Panc1 (cell line): ENCODE data around the gene ARPC4.

Experiments
- POLR2AphosphoS5 ChIP-seq: IDR thresholded peaks from 2 replicates; pipeline ENCODE4 v1.6.1; 2012; ENCODE audit warnings: mild to moderate bottlenecking, low read depth, low read length, moderate library complexity
- SIN3A ChIP-seq: IDR thresholded peaks from 2 replicates; pipeline ENCODE4 v1.6.1; 2012; ENCODE audit warnings: low read depth, mild to moderate bottlenecking, low read length, moderate library complexity, borderline replicate concordance; ENCODE audit not compliant: insufficient read depth
- TF ChIP-seq, protein P1 (sequence below): fragments of 450-650 bp; IDR thresholded peaks from 2 replicates; pipeline ENCODE4 v1.5.1; 2017; ENCODE audit warnings: mild to moderate bottlenecking
- TF ChIP-seq, protein P2 (sequence below), 2 experiments: IDR thresholded peaks; 2 replicates each; pipeline ENCODE4 v1.6.1; 2011 to 2012; ENCODE audit warnings: low read depth in 2 of 2, control low read depth in 1 of 2, low read length in 1 of 2, mild to moderate bottlenecking in 1 of 2, moderate library complexity in 1 of 2; ENCODE audit not compliant: insufficient read depth in 1 of 2

DNA sequence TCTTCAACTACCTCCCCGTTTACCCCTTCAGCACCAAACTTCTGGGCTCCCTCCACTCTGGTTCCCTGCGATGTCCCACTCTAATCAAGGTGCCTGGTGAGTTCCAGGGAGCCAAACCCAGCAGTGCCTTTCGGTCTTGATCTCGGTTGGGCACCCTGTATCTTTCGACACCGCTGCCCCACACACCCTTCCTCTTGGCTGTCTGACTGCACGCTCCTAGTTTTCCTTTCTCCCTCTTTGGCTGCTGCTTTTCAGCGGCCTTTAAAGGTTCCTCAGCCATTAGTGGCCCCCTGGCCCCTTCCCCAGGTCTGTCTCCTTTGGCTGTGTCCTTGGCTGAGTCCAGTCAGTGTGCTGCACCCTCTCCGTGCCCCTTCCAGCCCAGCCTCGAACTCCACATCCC, 18.0 kb downstream of the ARPC4 start:
- TF ChIP-seq SIN3A, result no peak
- TF ChIP-seq, protein P1, sequence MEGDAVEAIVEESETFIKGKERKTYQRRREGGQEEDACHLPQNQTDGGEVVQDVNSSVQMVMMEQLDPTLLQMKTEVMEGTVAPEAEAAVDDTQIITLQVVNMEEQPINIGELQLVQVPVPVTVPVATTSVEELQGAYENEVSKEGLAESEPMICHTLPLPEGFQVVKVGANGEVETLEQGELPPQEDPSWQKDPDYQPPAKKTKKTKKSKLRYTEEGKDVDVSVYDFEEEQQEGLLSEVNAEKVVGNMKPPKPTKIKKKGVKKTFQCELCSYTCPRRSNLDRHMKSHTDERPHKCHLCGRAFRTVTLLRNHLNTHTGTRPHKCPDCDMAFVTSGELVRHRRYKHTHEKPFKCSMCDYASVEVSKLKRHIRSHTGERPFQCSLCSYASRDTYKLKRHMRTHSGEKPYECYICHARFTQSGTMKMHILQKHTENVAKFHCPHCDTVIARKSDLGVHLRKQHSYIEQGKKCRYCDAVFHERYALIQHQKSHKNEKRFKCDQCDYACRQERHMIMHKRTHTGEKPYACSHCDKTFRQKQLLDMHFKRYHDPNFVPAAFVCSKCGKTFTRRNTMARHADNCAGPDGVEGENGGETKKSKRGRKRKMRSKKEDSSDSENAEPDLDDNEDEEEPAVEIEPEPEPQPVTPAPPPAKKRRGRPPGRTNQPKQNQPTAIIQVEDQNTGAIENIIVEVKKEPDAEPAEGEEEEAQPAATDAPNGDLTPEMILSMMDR, result no peak
- TF ChIP-seq, protein P2, sequence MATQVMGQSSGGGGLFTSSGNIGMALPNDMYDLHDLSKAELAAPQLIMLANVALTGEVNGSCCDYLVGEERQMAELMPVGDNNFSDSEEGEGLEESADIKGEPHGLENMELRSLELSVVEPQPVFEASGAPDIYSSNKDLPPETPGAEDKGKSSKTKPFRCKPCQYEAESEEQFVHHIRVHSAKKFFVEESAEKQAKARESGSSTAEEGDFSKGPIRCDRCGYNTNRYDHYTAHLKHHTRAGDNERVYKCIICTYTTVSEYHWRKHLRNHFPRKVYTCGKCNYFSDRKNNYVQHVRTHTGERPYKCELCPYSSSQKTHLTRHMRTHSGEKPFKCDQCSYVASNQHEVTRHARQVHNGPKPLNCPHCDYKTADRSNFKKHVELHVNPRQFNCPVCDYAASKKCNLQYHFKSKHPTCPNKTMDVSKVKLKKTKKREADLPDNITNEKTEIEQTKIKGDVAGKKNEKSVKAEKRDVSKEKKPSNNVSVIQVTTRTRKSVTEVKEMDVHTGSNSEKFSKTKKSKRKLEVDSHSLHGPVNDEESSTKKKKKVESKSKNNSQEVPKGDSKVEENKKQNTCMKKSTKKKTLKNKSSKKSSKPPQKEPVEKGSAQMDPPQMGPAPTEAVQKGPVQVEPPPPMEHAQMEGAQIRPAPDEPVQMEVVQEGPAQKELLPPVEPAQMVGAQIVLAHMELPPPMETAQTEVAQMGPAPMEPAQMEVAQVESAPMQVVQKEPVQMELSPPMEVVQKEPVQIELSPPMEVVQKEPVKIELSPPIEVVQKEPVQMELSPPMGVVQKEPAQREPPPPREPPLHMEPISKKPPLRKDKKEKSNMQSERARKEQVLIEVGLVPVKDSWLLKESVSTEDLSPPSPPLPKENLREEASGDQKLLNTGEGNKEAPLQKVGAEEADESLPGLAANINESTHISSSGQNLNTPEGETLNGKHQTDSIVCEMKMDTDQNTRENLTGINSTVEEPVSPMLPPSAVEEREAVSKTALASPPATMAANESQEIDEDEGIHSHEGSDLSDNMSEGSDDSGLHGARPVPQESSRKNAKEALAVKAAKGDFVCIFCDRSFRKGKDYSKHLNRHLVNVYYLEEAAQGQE (IDR thresholded peaks at IDR 0.05; ENCODE audit: insufficient read depth in 1 of 2, low read depth in 2 of 2, low read length in 1 of 2), result no peak
- no peak for TF ChIP-seq POLR2AphosphoS5
